ENCODE data around the gene OR2A1.
"Not testable (repeated sequence)": the region's sequence is repeated elsewhere in the genome, so short reads cannot be mapped to it uniquely, and the experiment has no call there.

OR2A1 gene

DNA sequence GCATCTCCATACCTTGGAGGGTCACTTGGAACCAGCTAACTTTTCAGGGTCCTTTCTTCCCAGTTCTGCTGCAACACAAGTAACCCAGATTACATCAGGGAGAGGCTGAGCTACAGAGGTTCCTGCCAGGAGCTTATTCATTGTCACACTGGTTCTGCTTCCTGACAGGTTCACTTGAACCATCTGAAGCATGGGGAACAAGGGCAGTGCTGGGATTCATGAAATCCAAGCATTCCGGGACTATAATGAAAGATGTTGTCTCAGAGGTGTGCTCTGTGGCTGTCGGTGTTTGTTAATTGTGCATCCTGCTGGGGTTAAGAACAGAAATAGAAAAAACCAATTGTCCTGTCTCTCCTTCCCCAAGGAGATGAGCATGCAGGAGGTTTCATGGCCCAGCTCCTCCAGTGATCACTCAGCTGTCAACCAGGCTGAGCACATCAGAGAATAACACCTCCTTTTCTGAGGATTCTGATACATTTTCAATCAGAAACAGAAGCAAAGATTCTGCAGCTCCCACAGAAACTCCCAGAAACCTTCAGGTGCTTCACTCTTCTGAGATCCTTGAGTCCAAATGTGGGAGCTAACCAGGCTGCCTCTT is at the start of gene OR2A1:
Gene OR2A1 (plus strand): TSS at position 548 of the 598 bp plus-strand sequence. CDS start 5,706 bp downstream, outside the sequence.
- not testable (repeated sequence) for FAIRE-seq

GRCh38 chr7:144264692-144265091 is 47.5 kb upstream of the OR2A1 start, which contains the start of gene OR2A7:
Gene OR2A7, minus strand, starts transcription at chr7:144264792. Its CDS starts 5,164 bp downstream, at chr7:144259628.
- FAIRE-seq; DNase-seq (ENCODE audit: extremely low spot score, insufficient read length, low read depth): not testable (repeated sequence)

More for the DNA sequence above, at the start of gene OR2A1:
- not testable (repeated sequence) for DNase-seq (ENCODE audit: extremely low spot score, insufficient read length, low read depth)

DNA sequence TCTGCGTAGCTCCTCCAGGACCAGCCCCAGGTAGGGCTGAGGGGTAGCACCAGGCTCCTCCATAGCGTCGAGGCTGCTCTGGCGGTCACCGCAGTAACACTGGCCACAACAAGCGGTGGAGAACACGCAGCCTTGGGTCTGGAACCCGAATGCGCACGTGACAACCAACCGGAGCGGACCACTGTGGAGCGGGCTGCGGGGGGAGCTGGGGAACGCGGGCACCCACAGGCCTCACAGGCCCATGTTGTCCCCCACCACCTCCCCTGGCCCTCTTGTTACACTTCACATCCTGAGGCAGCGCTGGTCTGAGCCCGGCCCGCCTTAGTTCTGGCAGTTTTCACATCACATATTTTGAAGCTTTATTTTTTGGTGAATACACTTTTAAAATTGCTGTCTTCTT is 43.0 kb upstream of the OR2A1 start, which contains the start of gene CTAGE8:
Gene CTAGE8 (minus strand): TSS at position 101 of the 400 bp plus-strand sequence. CDS start 38 bp downstream, at position 63.
- FAIRE-seq; DNase-seq (ENCODE audit: extremely low spot score, insufficient read length, low read depth): not testable (repeated sequence)

- not testable (repeated sequence) for FAIRE-seq; DNase-seq (ENCODE audit: extremely low spot score, insufficient read length, low read depth)
These were observed 36.9 kb upstream of the OR2A1 start for GRCh38 chr7:144275281-144275680.

DNA sequence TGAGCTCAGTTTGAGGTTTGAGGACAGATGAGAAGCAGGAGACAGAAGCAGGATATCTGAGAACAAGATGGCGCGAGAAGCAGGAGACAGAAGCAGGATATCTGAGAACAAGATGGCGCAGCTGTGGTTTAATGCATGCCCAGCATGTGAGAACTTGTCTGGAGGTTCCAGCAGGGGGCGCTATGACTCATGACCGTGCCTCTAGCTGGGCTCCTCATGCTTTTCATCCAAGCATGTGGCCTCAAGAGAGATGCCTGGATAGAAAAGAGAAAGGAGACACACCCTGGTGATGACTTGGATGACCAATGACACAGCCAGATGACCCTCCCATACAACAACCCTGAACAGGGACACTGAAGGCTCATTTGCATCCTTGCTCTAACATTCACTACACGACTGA is 32.2 kb upstream of the OR2A1 start:
- peak; percentile 66 for FAIRE-seq
- DNase-seq (ENCODE audit: extremely low spot score, insufficient read length, low read depth), result not testable (repeated sequence)

DNA sequence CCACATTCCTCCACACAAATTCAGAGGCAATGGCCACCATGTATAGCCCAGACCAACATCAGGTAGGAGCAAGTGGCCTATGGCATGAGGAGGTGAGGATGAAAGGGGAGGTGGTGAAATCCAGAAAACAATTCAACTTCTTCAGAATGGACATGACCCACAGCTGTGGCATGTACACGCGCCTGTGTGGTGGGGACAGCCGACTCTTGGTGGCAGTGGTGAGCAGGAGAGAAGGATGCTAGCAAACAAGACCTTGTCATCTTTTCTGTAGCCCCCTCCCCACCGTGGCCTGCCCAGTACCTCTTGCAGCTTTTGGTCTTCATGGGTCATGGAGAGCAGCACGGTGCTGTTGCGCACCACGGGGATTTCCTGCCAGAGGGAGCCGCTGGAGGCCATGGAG is 30.2 kb upstream of the OR2A1 start:
- DNase-seq (ENCODE audit: extremely low spot score, insufficient read length, low read depth); FAIRE-seq: not testable (repeated sequence)

- FAIRE-seq; DNase-seq (ENCODE audit: extremely low spot score, insufficient read length, low read depth): not testable (repeated sequence)
These were observed 29.7 kb upstream of the OR2A1 start for GRCh38 chr7:144282490-144282889.

DNA sequence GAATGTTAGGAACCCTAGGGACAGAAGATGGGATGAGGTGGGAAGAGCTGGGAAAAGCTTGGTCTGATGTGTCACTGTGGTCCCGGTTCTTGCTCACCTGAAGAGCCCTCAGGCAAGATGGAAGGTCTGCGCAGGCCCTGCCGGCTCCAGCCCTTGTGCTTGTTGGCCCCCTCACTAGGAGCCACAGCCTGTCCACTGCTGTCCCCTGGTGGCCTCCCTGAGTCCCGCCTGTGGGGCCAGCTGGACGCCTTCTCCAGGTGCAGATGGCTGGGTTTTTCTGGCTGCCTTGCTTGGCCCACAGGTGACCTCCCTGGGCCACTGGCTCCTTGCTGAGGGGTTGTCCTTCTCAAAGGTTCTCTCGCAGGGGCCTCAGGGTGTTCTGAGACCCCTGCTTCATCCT is 28.5 kb upstream of the OR2A1 start:
- not testable (repeated sequence) for DNase-seq (ENCODE audit: extremely low spot score, insufficient read length, low read depth); FAIRE-seq

- not testable (repeated sequence) for FAIRE-seq; DNase-seq (ENCODE audit: extremely low spot score, insufficient read length, low read depth)
These were observed 24.9 kb upstream of the OR2A1 start for GRCh38 chr7:144287171-144287784.

GRCh38 chr7:144291607-144292006 is 20.6 kb upstream of the OR2A1 start:
- not testable (repeated sequence) for DNase-seq (ENCODE audit: extremely low spot score, insufficient read length, low read depth); FAIRE-seq

DNA sequence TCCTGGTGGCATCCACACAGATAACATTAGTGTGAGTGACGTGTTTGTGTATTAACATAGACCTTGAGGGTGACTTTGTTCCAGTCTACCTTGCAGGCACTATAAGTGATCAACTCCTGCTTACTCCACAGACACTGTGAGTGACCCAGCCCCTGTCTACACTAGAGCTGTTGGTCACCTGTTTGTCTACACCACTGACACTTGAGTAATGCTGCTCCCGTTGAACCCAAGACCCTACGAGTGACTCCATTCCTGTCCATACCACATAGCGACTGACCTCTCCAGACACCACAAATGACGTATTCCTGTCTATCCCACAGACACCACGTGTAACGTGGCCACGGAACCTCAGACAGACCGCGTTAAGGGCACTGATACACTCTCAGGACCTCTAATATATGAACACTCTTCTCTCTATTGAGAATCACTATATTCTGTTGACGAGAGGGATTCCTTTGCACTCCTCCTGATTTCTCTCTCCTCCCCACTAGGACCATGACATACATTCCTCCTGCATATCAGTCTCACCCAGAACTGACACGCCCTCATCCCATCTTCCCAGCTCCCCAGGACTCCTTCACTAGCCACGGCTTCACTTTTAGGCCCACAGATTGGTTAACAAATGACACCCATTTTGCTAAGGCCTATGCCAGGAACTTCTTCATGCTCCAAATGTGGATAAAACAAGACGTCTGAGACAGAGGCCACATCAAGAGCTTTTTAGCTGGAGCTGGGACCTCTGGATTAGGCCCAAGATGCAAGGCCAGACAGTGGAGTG is 19.6 kb upstream of the OR2A1 start:
- not testable (repeated sequence) for FAIRE-seq; DNase-seq (ENCODE audit: extremely low spot score, insufficient read length, low read depth)

DNA sequence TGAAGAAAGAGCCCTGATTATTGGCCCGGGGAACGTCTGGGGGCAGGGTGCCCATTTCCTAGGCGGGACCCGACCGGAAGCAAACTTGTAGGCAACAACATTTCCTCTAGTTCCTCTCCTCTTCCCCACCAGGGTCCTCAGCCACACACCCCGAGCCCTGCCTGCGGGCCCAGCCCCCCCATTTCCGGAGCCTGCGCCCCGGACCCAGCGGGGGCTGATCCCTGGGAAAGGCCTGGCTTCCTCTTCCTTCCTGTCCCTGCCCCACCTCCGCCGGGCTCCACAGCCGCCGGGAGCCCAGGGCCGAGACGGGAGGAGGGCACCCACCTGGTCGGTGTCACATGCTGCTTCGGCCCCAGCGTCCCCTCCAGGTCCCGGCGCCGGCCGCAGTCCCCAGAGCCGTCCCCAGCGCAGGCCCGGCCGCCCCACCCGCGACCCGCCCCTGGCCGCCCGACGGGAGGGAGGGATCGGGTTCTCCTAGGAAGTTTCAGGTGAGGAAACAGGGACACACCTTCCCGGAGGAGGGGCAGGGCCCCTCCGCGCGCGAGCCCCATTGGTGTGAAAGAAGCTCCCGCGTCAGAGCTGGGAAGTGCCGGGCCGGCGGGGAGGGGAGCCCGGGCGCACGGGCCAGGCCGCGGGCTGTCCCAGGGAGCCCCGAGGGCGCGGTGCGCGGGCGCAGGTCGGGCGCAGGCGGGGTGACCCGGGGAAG is 18.3 kb upstream of the OR2A1 start:
- DNase-seq (ENCODE audit: extremely low spot score, insufficient read length, low read depth); FAIRE-seq: not testable (repeated sequence)

GRCh38 chr7:144302578-144303303 is 9.5 kb upstream of the OR2A1 start:
- not testable (repeated sequence) for DNase-seq (ENCODE audit: extremely low spot score, insufficient read length, low read depth); FAIRE-seq

- not testable (repeated sequence) for DNase-seq (ENCODE audit: extremely low spot score, insufficient read length, low read depth); FAIRE-seq
These were observed 8.6 kb upstream of the OR2A1 start for GRCh38 chr7:144303607-144304006.

DNA sequence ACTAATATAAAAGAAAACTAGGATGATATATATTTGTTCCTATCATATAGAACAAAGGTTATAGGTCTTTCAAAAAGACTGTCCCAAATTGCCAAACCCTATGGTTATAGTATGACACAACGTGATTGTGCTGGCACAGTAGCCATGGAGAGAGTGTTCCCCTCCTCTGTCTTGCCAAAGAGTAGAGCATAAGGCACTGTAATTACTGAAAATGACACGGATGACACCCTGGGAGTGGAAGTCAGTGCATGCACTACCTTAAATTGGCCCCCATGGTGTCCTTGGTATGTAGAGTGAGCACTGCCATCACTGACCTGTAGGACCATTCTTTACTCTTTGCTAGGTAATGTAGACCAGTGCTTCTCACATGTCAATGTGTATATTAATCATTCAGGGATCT is 7.1 kb upstream of the OR2A1 start:
- not testable (repeated sequence) for FAIRE-seq; DNase-seq (ENCODE audit: extremely low spot score, insufficient read length, low read depth)

DNA sequence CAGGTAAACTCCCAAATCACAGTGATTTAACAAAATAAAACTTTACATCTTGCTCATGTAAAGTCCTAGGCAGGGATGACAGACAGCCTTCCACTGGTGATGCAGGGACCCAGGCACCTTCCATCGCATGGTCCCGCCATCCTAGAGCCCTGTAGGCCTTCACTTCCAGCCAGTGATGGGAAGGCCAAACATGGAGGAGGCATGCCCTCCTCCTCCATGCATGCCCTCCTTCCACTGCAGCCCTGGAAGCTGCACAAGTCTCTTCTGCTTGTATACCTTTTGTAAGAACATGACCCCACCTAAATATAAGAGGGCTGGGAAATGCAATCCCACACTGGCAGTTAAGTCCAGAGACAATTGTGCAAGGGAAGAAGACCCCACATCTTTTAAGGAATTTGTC is 2.5 kb upstream of the OR2A1 start:
- not testable (repeated sequence) for FAIRE-seq; DNase-seq (ENCODE audit: extremely low spot score, insufficient read length, low read depth)

DNA sequence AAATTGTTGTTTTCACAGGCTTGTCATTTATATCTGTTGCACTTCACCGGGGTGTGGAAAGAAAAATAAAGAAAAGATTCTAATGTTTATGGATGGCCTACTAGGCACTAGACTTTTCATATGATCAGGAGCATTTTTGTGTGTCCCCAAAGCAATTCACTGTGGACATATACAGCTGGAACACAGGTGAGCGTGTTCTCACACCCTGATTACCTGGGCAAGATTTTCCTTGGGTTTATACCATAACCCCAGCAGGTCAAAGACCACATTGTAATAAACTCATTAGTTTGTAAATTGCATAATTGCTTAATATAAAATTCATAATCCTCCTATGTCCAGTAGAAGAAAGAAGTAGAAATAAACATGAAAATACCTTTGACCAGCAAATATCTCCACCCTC is 1.0 kb upstream of the OR2A1 start:
- DNase-seq (ENCODE audit: extremely low spot score, insufficient read length, low read depth); FAIRE-seq: not testable (repeated sequence)

- FAIRE-seq; DNase-seq (ENCODE audit: extremely low spot score, insufficient read length, low read depth): not testable (repeated sequence)
These were observed 5.3 kb downstream of the OR2A1 start for GRCh38 chr7:144317537-144317936.

DNA sequence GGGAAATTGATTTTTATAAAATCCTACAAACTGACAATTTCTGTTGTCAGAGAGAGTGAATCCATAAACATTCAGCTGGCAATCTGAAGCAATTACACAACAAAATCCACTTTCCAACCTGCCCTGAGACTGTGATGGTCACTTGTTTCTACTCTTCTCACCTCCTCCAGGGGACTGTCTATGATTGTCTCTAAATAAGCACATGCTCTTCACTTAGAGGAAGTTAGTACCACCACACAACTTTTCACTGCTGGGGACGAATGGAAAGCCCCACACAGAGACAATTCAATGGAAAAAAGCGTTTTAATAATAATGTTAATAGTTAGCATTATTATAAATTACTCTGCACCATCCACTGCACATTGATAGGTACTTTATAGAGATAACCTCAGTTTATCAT is 7.3 kb downstream of the OR2A1 start:
- DNase-seq (ENCODE audit: extremely low spot score, insufficient read length, low read depth); FAIRE-seq: not testable (repeated sequence)
